Stimulated activated CD4-positive, alpha-beta T cell treated with anti-CD3 and anti-CD28 coated beads, TNF-alpha, amount 100 ng/mL, for 48 hours (primary cell): ENCODE data around the gene SLC9A3.

Source experiments
- DNase-seq, 3 donors: peaks; one replicate each; pipeline ENCODE4 v3.0.0-alpha.2; 2020; ENCODE audit warnings: low read depth in 3 of 3

The SLC9A3 gene

DNA sequence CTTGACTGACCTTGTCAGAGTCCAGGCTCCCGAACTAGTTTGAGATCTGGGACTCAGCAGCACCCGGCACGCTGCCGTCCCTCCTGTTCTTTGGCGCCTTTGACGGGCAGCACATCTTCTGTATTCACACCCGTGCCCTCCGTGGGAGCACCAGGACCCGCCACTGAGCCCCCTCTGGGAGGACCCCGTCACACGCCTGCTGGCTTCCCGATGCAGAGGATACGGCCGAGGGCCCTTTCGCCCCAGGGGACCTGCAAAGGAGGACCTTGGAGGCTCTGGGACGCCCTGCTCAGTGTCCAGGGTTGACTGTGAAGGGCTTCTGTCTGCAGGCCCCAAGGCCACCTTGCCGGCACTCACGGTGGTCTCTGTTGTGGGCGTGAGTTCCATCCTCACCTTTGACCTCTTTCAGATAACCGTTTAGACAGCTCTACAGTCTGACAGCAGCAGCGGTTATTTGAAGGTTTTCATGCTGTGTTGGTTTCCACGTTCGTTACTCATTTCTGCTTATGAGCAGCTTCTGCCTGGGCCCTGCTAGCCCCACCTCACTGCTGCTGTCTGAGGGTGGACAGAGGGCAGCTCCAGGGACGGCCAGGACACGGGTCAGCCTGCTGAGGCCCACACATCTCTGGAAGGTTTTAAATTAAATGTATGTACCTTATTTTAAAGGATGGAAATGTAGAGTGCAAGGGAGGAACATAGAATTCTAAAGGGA, 93.9 kb downstream of the SLC9A3 start:
- no peak for DNase-seq

GRCh38 chr5:429453-430188, 94.6 kb downstream of the SLC9A3 start:
- no peak for DNase-seq

- no peak for DNase-seq
These were observed 95.3 kb downstream of the SLC9A3 start for GRCh38 chr5:428754-429452.

- DNase-seq, result no peak
These were observed 96.0 kb downstream of the SLC9A3 start for GRCh38 chr5:428219-428618.

GRCh38 chr5:427415-428087, 96.7 kb downstream of the SLC9A3 start:
- DNase-seq, result no peak

DNA sequence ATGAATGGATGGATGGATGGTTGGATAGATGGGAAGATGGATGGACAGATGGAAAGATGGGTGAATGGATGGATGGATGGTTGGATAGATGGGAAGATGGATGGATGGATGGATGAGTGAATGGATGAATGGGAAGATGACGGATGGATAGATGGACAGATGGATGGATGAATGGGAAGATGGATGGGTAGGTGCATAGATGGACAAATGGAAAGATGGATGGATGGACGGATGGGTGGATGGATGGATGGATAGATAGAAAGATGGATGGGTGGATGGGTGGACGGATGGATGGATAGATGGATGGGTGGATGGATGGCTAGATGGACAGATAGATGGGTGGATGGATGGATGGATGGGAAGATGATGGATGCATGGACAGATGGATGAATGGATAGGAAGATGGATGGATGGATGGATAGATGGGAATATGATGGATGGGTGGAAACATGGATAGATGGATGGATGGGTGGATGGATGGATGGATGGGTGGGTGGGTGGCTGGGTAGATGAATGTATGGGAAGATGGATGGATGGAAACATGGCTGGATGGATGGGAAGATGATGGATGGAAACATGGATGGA, 97.8 kb downstream of the SLC9A3 start:
- DNase-seq, result no peak

GRCh38 chr5:425714-426113, 98.5 kb downstream of the SLC9A3 start:
- DNase-seq, result no peak

DNA sequence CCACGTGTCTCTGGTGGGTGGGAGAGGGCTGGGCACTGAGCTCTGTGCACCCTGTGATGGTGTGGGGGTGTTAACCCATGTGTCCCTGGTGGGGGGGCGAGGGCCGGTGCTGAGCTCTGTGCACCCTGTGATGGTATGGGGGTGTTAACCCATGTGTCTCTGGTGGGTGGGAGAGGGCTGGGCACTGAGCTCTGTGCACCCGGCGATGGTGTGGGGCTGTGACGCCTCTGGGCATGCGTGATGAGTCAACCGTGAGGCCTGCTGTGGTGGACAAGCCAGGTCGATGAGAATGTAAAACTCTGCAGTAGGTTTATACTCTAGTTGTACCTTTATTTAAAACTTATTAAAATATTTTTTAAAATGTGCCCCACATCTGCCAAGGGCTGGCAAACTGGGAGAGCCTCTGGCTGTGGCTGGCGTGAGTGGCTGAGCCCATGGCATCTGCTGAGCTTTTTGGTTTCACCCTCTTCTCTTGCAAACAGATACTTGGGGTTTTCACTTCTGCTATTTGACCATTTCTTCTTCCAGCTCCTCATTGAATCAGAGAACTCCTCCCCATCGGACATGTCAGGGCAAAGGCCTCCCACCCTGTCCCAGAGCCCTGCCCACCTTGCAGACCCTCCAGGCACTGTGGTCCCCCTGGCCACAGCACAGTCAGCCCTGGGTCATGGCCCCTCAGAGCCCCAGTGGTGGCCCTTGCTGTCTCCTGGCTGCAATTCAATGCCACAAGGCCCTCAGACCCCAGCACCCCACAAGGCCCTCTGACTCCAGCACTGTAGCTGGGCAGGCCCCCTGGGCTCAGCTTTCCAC, 99.7 kb downstream of the SLC9A3 start:
- DNase-seq, result no peak

- DNase-seq, result no peak
These were observed 100.5 kb downstream of the SLC9A3 start for GRCh38 chr5:423626-424261.

GRCh38 chr5:423233-423565, 101.0 kb downstream of the SLC9A3 start:
- DNase-seq, result no peak

DNA sequence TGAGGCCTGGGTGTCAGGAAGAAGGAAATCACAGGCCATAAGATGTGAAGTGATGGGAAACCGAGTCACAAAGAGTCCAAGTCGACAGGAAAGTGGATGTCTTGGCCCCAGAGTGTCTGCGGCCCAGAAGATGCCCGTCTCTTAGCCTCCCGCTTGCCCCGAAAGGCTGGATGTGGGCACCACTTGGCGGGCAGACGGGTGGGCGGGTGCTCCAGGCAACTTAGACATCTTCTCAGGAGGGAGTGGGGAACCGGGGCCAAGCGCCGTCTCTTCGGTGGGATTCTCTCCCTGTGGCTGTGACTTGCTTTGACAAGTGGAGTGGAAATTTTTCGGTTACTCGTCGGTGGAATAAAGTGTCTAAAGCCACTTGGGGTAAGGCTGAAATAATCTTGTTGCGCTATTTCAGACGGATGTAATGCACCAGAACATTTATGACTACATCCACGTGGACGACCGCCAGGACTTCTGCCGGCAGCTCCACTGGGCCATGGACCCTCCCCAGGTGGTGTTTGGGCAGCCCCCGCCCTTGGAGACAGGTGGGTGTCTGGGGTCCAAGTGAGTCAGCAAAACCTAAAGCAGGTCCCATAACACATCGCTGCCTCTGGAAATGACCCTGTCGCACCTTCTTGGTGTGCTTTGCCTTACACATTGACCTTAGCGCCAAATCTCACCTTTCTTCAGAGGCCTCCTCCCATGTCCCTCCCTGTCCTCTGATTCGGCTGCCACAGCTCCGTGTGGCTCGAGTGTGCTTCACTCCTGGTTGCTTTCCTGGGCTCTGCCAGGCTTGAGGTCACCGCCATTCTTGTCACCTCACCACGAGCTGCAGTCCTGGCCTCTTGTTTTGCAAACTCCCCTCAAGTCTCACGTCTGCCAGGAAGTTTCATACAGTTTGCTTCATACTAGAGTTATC, 101.7 kb downstream of the SLC9A3 start:
- DNase-seq, result no peak

GRCh38 chr5:421901-422300, 102.3 kb downstream of the SLC9A3 start:
- DNase-seq, result no peak

DNA sequence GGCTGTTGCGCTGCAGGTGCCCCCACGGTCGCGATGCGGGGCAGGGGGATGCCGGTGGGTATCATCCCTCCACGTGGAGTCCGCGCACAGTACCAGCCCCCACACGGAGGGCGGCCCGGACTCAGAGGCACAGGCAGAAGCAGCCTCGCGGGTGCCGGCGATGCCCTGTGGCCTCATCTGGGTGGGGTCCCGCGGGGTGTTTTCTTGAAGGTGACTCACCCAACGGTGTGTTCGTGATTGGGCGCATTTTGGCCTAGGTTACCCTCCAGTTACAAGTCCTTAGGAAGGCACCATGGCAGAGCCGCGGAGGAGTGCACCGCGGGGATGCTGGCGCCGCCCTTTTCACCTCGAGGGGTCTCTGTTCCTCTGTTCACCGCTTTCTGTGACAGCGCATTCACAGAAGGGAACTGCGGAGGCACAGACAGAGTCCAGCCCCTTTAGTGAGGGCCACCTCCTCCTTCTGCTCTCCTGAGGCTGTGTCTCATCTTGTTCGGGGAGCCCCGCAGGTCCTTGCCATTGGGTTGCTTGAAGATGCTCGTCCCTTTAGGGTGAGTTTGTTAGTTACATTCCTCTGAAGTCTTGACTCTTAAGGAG, 102.9 kb downstream of the SLC9A3 start:
- no peak for DNase-seq

GRCh38 chr5:420632-421286, 103.5 kb downstream of the SLC9A3 start:
- no peak for DNase-seq
